Measurements from ENCODE around the gene CYFIP1. TPM values are rescaled to one million over a fixed set of nuclear protein-coding genes. Genes with fewer than 3 reads are reported as not detected.

Gene CYFIP1
- total and polyA plus RNA-seq, 2 of the 13 experiments (the other 11 are each of a cell fraction or from before 2014, with no cell fraction given): 38.1 to 58.3 TPM

- peak; percentile 99 for TF ChIP-seq ZNF205 (CRISPR knock-in tag; IDR thresholded peaks at IDR 0.05)
- TF ChIP-seq ASH2L (IDR thresholded peaks at IDR 0.05; ENCODE audit: insufficient read length, low read depth, low read length): peak; percentile 37
- no peak for TF ChIP-seq ZNF44 (CRISPR knock-in tag; IDR thresholded peaks at IDR 0.05)
- TF ChIP-seq ZFP91 (CRISPR knock-in tag; IDR thresholded peaks at IDR 0.05; ENCODE audit: borderline replicate concordance): no peak
- no peak for TF ChIP-seq SOX6 (IDR thresholded peaks at IDR 0.05)
- peak; percentile 45 for TF ChIP-seq SOX6 (CRISPR knock-in tag; IDR thresholded peaks at IDR 0.05)
- peak; percentile 45 for TF ChIP-seq PHF21A (CRISPR knock-in tag; IDR thresholded peaks at IDR 0.05)
- TF ChIP-seq NCOA2 (CRISPR knock-in tag; IDR thresholded peaks at IDR 0.05): peak; percentile 21; the same call in 1 of the 2 replicates
- TF ChIP-seq CREM (IDR thresholded peaks at IDR 0.05): peak; percentile 13; the same call in 1 of the 2 replicates
- no peak for TF ChIP-seq CREM (CRISPR knock-in tag; IDR thresholded peaks at IDR 0.05)
- no peak for TF ChIP-seq ZBTB4 (CRISPR knock-in tag; IDR thresholded peaks at IDR 0.05; ENCODE audit: borderline replicate concordance)
- TF ChIP-seq MXD4 (CRISPR knock-in tag; IDR thresholded peaks at IDR 0.05): 0 out of 2 replicates have a peak, but pooled peaks have one; percentile 25
- TF ChIP-seq ZNF607 (CRISPR knock-in tag; IDR thresholded peaks at IDR 0.05; ENCODE audit: borderline replicate concordance): no peak
- peak; percentile 54; the same call in 1 of the 2 replicates for TF ChIP-seq SIX4 (CRISPR knock-in tag; IDR thresholded peaks at IDR 0.05)
- TF ChIP-seq CEBPG (CRISPR knock-in tag; IDR thresholded peaks at IDR 0.05): peak; percentile 75
- peak; percentile 39; the same call in 1 of the 2 replicates for TF ChIP-seq ZNF501 (CRISPR knock-in tag; IDR thresholded peaks at IDR 0.05)
- no peak for TF ChIP-seq HMG20A (CRISPR knock-in tag; IDR thresholded peaks at IDR 0.05; ENCODE audit: borderline replicate concordance)
- TF ChIP-seq ZNF660 (CRISPR knock-in tag; IDR thresholded peaks at IDR 0.05; ENCODE audit: borderline replicate concordance, low read depth): no peak
- TF ChIP-seq, protein P1, sequence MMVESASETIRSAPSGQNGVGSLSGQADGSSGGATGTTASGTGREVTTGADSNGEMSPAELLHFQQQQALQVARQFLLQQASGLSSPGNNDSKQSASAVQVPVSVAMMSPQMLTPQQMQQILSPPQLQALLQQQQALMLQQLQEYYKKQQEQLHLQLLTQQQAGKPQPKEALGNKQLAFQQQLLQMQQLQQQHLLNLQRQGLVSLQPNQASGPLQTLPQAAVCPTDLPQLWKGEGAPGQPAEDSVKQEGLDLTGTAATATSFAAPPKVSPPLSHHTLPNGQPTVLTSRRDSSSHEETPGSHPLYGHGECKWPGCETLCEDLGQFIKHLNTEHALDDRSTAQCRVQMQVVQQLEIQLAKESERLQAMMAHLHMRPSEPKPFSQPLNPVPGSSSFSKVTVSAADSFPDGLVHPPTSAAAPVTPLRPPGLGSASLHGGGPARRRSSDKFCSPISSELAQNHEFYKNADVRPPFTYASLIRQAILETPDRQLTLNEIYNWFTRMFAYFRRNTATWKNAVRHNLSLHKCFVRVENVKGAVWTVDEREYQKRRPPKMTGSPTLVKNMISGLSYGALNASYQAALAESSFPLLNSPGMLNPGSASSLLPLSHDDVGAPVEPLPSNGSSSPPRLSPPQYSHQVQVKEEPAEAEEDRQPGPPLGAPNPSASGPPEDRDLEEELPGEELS (CRISPR knock-in tag; IDR thresholded peaks at IDR 0.05): peak; percentile 29; the same call in 1 of the 2 replicates
- peak; percentile 71; the same call in 1 of the 2 replicates for TF ChIP-seq TBX2 (CRISPR knock-in tag; IDR thresholded peaks at IDR 0.05; ENCODE audit: borderline replicate concordance)
- TF ChIP-seq FOXP1 (IDR thresholded peaks at IDR 0.05): no peak
- TF ChIP-seq FOXP1 (CRISPR knock-in tag; IDR thresholded peaks at IDR 0.05): peak; percentile 63; the same call in 1 of the 2 replicates
- TF ChIP-seq, protein P2, sequence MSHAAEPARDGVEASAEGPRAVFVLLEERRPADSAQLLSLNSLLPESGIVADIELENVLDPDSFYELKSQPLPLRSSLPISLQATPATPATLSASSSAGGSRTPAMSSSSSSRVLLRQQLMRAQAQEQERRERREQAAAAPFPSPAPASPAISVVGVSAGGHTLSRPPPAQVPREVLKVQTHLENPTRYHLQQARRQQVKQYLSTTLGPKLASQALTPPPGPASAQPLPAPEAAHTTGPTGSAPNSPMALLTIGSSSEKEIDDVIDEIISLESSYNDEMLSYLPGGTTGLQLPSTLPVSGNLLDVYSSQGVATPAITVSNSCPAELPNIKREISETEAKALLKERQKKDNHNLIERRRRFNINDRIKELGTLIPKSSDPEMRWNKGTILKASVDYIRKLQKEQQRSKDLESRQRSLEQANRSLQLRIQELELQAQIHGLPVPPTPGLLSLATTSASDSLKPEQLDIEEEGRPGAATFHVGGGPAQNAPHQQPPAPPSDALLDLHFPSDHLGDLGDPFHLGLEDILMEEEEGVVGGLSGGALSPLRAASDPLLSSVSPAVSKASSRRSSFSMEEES (CRISPR knock-in tag; IDR thresholded peaks at IDR 0.05): peak; percentile 36; the same call in 1 of the 2 replicates
Observed at GRCh38 chr15:22844421-22845288, 135.5 kb downstream of the CYFIP1 start (continued).
